HG02642 (cell line): ENCODE data around the gene ZC3H13.

ENCODE experiments used
- ATAC-seq: cut with Tn5 transposase; IDR thresholded peaks from one replicate; pipeline ENCODE4 v1.9.1; 2021; ENCODE audit warnings: mild to moderate bottlenecking; ENCODE audit not compliant: unreplicated experiment, poor library complexity

The ZC3H13 gene

GRCh38 chr13:46071590-46072249 lies 19.2 kb upstream of the ZC3H13 start:
- peak; percentile 91 for ATAC-seq

- ATAC-seq, result no peak
These were observed 10.7 kb upstream of the ZC3H13 start for GRCh38 chr13:46063292-46063691.

GRCh38 chr13:46062185-46062584 lies 9.6 kb upstream of the ZC3H13 start:
- no peak for ATAC-seq

- no peak for ATAC-seq
These were observed 6.9 kb upstream of the ZC3H13 start for GRCh38 chr13:46059405-46059804.

- no peak for ATAC-seq
These were observed 5.7 kb upstream of the ZC3H13 start for GRCh38 chr13:46058268-46058667.

- no peak for ATAC-seq
These were observed 4.9 kb upstream of the ZC3H13 start for GRCh38 chr13:46057256-46058015.

GRCh38 chr13:46053162-46054012 lies 841 bp upstream of the ZC3H13 start:
- ATAC-seq, result no peak

- ATAC-seq, result no peak
These were observed 603 bp downstream of the ZC3H13 start for GRCh38 chr13:46051968-46052318.

GRCh38 chr13:46050771-46051170 lies 1.8 kb downstream of the ZC3H13 start:
- ATAC-seq, result no peak

GRCh38 chr13:46045424-46045823 lies 7.1 kb downstream of the ZC3H13 start:
- ATAC-seq, result no peak

- ATAC-seq, result no peak
These were observed 8.9 kb downstream of the ZC3H13 start for GRCh38 chr13:46043647-46044046.

GRCh38 chr13:46041419-46041839 lies 11.1 kb downstream of the ZC3H13 start:
- no peak for ATAC-seq

GRCh38 chr13:46040763-46041162 lies 11.8 kb downstream of the ZC3H13 start:
- no peak for ATAC-seq

- ATAC-seq, result no peak
These were observed 12.9 kb downstream of the ZC3H13 start for GRCh38 chr13:46039411-46040182.

GRCh38 chr13:46038296-46038695 lies 14.2 kb downstream of the ZC3H13 start:
- ATAC-seq, result no peak

- no peak for ATAC-seq
These were observed 17.5 kb downstream of the ZC3H13 start for GRCh38 chr13:46035066-46035465.

- no peak for ATAC-seq
These were observed 20.2 kb downstream of the ZC3H13 start for GRCh38 chr13:46032341-46032740.

- no peak for ATAC-seq
These were observed 20.8 kb downstream of the ZC3H13 start for GRCh38 chr13:46031581-46032263.

GRCh38 chr13:46025157-46025556 lies 27.4 kb downstream of the ZC3H13 start:
- ATAC-seq, result no peak

- ATAC-seq, result no peak
These were observed 30.1 kb downstream of the ZC3H13 start for GRCh38 chr13:46022481-46022880.
